ENCODE data around the gene ZNF300.

GRCh38 chr5:150931368-150931965 lies 26.7 kb upstream of the ZNF300 start:
- TF ChIP-seq MIER3 (CRISPR knock-in tag; IDR thresholded peaks at IDR 0.05; ENCODE audit: borderline replicate concordance) (no peak), POLR2A (IDR thresholded peaks at IDR 0.05; ENCODE audit: insufficient read depth in 1 of 2, low read depth in 2 of 2, low read length in 2 of 2) (no peak), ATF1 (CRISPR knock-in tag; IDR thresholded peaks at IDR 0.05) (no peak), NFYB (CRISPR knock-in tag; IDR thresholded peaks at IDR 0.05) (no peak), RAD21 (CRISPR knock-in tag; IDR thresholded peaks at IDR 0.05) (no peak), KLF15 (CRISPR knock-in tag; IDR thresholded peaks at IDR 0.05; ENCODE audit: borderline replicate concordance) (no peak)
